ENCODE data around the gene ZNF584.

ZNF584 gene

DNA sequence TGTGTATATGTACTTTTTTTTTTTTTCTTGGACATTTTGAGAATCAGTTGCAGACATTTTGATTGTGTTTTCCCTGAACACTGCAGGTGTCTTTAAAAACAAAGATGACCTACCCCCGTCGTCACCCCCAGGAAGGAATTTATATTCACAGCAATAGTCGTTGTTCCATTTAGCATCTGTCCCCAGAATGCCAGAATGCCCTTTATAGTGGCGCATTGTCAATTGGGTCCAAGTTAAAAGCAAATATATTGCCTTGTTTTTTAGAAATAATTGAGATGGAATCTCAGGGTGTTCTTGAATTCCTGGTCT lies 14.8 kb upstream of the ZNF584 start:
- ChIA-PET CTCF (no interaction called here), POLR2A (no interaction called here)
- TF ChIP-seq, protein P1, sequence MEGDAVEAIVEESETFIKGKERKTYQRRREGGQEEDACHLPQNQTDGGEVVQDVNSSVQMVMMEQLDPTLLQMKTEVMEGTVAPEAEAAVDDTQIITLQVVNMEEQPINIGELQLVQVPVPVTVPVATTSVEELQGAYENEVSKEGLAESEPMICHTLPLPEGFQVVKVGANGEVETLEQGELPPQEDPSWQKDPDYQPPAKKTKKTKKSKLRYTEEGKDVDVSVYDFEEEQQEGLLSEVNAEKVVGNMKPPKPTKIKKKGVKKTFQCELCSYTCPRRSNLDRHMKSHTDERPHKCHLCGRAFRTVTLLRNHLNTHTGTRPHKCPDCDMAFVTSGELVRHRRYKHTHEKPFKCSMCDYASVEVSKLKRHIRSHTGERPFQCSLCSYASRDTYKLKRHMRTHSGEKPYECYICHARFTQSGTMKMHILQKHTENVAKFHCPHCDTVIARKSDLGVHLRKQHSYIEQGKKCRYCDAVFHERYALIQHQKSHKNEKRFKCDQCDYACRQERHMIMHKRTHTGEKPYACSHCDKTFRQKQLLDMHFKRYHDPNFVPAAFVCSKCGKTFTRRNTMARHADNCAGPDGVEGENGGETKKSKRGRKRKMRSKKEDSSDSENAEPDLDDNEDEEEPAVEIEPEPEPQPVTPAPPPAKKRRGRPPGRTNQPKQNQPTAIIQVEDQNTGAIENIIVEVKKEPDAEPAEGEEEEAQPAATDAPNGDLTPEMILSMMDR (IDR thresholded peaks at IDR 0.05; ENCODE audit: insufficient read depth, low read length, missing control alignments) = no peak
- no peak for DNase-seq (ENCODE audit: low read depth, low spot score)
- no peak overlapping the region for H3K4me3 ChIP-seq (ENCODE audit: low read depth, low read length)

DNA sequence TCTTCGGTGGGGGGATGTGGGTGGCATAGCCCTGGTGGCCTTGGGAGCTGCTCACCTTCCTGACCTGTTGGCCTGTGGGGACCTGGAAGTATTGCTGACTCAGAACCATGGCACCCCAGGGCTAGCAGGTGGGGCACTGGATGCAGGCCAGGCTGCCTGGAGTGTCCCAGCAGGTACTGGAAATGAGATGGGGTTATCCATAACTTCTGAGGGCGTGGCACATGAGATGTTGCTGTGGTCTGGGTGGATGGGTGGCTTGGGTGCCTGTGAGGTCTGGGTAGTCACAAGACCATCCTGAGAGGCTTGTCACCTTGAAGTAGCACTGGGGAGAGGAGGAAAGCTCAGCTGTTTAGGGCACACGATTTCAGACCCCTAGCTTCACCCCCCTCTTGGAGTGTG lies 13.6 kb upstream of the ZNF584 start:
- H3K4me3 ChIP-seq (ENCODE audit: low read depth, low read length) = no peak overlapping the region
- TF ChIP-seq, protein P1 (IDR thresholded peaks at IDR 0.05; ENCODE audit: insufficient read depth, low read length, missing control alignments) = no peak
- DNase-seq (ENCODE audit: low read depth, low spot score) = no peak
- ChIA-PET POLR2A (no interaction called here), CTCF (no interaction called here)

DNA sequence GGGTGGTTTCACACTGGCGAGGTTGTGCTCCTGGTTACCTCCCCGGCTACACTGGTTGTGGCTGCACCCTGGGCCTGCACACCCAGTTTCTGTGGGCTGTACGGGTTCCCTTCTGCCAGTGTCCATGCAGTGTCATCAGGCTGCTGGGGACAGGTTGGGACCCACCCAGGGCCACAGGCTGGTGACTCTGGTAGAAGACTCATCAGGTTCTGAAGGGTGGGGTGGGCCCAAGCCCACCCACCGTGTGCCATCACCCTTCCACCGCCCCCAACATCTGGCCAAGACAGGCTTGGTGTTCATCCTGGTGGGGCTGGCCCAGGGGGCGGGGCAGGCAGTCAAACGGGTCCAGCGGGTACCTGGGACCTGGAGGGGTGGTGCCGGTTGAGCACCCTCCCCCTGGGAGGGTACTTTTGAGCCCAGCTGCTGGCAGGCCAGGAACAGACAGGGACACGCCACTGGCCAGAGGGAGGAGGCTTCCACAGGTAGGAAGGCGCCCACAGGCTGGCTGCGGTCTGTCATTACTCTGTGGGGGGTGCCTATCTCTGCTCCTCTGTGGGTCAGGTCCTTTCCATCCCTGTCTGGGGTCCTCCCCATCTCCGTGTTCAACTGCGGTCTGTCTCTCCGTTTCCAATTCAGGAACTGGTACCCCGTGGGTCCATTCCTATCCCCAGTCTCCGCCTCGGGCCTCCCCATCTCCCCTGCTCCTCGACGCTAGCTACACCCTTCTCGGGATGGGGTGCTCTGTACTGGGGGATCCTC lies 13.1 kb upstream of the ZNF584 start, which contains the start of gene RNF225:
RNF225 (plus strand) TSS at position 437 of the 759 bp plus-strand sequence. CDS start 434 bp downstream, outside the sequence.
- TF ChIP-seq, protein P1 (IDR thresholded peaks at IDR 0.05; ENCODE audit: insufficient read depth, low read length, missing control alignments) = no peak
- CTCF ChIA-PET = no interaction called here
- POLR2A ChIA-PET = interaction anchor here (1.0 kb wide), 1 partner anchor 13 kb away, joined by 3 read pairs; the partner anchor contains the start of gene ZNF584
- no peak within 1 kb of the TSS for H3K4me3 ChIP-seq (ENCODE audit: low read depth, low read length)
- no peak for DNase-seq (ENCODE audit: low read depth, low spot score)

DNA sequence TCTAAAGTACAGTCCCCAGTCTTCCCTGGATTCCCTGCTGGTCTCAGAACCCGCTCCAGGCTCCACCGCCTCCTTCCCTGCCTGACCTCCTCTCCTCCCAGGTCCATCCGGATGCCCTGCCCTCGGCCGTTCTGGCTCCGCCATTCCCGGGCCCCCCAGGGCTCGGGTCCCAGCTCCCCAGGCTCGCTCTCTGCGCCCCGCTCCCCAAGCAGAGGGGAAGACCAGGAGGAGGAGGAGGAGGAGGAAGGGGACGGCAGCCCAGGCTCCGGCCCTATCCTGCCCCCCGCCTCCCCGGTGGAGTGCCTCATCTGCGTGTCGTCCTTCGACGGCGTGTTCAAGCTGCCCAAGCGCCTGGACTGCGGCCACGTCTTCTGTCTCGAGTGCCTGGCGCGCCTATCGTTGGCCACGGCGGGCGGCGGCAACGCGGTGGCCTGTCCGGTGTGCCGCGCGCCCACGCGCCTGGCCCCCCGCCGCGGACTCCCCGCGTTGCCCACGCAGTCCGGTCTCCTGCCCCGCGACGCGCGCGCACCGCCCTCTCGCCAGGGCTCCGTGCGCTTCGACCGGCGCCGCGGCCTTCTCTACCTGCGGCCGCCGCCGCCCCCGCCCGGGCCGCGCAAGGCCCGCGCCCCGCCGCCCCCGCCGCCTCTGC lies 12.3 kb upstream of the ZNF584 start:
- no peak overlapping the region for H3K4me3 ChIP-seq (ENCODE audit: low read depth, low read length)
- CTCF ChIA-PET = no interaction called here
- DNase-seq (ENCODE audit: low read depth, low spot score) = no peak
- TF ChIP-seq, protein P1 (IDR thresholded peaks at IDR 0.05; ENCODE audit: insufficient read depth, low read length, missing control alignments) = no peak
- POLR2A ChIA-PET = interaction anchor here (1.0 kb wide), 1 partner anchor 13 kb away, joined by 3 read pairs; the partner anchor contains the start of gene ZNF584

DNA sequence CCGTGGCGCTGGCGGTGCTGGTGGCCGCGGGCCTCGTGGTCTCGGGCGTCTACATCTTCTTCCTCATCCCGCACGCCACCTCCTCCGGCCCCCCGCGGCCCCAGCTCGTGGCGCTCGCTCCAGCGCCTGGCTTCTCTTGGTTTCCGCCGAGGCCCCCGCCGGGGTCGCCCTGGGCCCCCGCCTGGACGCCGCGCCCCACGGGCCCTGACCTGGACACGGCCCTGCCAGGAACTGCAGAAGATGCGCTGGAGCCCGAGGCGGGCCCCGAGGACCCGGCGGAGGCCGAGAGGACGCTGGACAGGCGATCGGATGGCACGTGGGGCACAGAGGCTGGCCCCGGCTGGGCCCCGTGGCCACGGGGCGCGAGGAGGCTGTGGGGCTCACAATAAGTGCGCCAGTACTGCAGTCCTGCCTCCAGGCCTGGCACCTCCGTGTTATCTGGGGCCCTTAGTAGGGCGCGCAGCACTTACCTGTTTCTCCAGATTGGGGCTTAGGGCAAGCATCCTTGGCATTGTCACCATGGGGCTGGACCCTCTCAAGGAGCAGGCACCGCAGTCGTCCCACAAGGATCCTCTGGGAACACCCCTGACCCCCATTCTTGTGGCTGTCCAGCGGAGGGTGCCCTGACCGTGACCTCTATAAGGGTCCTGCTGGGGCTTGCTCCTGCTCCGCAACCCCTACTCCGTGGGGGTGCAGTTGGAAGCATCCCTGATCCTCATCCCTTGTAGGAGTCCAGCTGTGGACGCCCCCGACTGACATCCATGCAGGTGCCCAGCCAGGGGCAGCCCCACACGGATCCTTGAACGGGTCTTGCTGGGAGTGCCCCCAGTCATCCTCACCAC lies 11.5 kb upstream of the ZNF584 start:
- TF ChIP-seq, protein P1 (IDR thresholded peaks at IDR 0.05; ENCODE audit: insufficient read depth, low read length, missing control alignments) = no peak
- ChIA-PET POLR2A (interaction anchor here (1.0 kb wide), 1 partner anchor 12 kb away, joined by 3 read pairs; the partner anchor contains the start of gene ZNF584), CTCF (no interaction called here)
- no peak overlapping the region for H3K4me3 ChIP-seq (ENCODE audit: low read depth, low read length)
- DNase-seq (ENCODE audit: low read depth, low spot score) = no peak

All from AG04449 (cell line).